NCI-H2196 (cell line): ENCODE results near the gene KMT2E.

Experiments
- DNase-seq: peaks from one replicate; lab custom pipeline; 2025; ENCODE audit not compliant: unreplicated experiment; lab: John Stamatoyannopoulos, UW

The KMT2E gene

DNA sequence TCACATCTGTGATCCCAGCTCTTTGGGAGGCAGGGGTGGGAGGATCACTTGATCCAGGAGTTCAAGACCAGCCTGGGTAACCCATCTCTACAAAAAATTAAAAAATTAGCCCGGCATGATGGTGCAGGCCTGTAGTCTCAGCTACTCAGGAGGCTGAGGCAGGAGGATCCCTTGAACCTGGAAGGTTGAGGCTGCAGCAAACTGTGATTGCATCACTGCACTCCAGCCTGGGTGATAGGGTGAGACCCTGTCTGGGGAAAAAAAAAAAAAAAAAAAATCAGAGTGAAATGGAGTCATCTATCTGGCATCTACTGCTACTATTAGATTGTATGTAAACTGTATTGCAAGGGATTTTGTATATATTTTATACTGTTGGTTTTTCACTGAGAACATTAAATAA lies 59.1 kb downstream of the KMT2E start:
- DNase-seq, result no peak

DNA sequence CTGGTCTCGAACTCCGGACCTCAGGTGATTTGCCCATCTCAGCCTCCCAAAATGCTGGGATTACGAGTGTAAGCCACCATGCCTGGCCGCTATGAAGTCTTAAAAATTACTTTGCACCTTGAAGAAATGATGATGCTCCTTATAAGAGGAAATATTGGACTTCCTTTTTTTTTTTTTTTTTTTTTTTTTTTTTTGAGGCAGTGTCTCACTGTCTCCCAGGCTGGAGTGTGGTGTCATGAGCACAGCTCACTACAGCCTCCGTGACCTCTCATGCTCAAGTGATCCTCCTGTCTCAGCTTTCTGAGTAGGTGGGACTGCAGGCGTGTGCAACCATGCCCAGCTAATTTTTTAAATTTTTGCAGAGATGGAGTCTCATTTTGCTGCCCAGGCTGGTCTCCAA lies 65.3 kb downstream of the KMT2E start:
- DNase-seq, result no peak

DNA sequence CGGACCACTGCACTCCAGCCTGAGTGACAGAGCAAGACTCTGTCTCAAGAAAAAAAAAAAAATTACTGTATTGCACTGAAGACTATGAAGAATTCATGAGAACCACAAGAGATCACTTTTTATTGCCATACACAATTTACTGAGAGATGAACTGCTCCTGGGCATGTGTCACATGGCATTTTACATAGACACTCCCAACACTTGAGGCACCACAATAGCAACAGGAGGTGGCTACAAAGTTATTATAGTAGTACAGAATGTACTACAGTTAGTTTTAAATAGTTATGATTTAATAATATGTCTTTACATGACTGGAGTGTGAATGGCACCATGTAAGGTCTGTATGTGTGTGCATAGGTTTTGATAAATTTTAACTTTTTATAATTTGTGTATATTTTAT lies 70.6 kb downstream of the KMT2E start:
- no peak for DNase-seq

DNA sequence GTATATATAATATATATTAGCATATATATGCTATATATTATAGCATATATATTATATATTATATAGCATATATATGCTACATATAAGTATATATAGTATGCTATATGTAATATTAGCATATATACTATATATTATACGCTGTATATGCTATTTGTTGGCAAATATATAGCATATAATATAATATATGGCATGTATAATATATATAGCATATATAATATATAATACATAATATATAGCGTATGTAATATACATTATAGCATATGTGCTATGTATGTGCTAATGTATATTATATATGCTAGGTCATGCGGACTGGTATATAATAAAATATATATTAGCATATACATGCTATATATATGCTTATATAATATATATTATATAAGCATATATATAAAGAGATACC lies 72.8 kb downstream of the KMT2E start:
- DNase-seq, result no peak

DNA sequence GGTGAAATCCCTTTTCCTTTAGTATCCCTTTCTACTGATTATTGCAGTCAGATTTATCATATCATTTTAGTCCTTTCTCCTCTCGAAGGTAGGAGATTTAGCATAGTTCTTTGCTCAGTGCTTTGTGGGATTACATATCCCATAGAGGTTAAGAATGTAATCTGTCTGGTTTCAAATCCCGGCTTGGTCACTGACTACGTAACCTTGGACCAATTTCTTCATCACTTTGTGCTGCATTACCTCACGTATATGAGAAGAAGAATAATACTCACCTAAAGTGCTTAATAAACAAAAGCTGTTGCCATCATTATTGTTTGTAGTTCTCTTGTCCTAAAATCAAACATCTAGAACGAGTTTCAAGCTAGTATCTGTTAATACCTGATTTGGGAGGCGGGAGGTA lies 74.0 kb downstream of the KMT2E start:
- DNase-seq, result no peak

DNA sequence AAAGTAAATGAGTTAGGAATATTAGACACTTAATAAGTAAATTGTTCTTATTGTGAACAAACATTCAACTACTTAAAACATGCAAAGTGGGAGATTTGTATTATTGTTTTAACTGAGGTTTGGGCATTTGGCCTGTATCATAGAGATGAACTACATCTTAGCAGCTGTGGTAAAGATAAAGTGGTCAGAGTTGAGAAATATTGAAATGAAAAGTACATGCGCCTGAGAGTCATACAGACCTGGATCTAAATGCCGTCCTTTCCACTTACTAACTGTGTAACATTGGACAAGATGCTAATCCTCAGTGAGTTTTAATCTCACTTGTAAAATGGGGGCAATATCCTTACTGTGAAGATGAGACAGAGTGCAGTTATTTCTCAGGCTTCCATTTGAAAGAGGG lies 74.5 kb downstream of the KMT2E start:
- DNase-seq, result no peak

DNA sequence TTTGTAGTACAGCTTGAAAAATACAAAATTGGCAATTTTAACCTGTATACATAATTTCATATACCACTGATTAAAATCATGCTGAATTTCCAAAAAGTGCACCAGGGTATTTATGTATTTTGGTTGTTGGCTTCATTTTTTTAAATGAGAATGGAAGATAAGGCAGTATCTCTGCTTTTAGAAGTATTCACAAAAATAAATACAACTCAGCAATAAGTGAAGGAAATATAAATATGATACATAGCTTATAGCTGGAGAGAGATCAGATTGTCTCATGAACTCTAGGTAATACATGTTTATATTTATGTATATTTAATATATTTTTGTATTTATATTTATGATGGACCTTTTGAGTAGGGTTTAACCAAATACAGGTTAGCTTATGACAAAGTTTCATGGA lies 81.0 kb downstream of the KMT2E start:
- DNase-seq, result no peak

DNA sequence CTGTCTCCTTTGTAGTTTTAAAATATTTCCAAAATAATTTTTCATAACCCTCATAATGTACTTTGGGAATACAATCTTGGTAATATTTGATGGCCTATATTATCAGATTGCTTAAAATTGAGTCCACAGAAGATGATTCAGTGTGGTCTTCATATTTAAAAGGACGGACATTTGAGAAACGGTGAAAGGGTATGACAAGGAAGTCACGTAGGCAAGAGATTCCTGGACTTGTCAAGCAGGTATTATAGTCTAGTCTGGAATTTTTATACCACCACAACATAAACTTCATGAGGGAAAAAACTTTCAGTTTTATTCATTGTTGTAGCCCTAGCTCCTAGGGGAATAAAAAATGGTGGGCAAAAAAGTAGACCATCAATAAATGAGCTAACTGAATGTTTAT lies 82.3 kb downstream of the KMT2E start:
- no peak for DNase-seq

DNA sequence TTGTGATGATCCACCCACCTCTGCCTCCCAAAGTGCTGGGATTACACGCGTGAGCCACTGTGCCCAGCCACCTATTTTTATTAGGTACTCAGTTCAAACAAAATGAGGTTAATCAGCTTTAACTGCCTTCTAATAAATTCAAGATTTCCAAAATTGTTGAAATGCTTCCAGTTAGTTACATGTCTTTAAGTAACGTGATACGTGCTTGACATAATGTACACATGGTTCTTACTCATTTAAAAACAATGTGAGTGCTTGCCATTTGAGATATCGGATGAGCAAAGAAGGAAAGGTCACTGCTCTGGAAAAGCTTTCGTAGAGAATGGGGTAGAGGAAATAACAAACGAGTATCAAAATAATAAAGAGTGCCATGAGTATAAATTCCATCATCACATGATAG lies 83.6 kb downstream of the KMT2E start:
- DNase-seq, result peak; percentile 54

DNA sequence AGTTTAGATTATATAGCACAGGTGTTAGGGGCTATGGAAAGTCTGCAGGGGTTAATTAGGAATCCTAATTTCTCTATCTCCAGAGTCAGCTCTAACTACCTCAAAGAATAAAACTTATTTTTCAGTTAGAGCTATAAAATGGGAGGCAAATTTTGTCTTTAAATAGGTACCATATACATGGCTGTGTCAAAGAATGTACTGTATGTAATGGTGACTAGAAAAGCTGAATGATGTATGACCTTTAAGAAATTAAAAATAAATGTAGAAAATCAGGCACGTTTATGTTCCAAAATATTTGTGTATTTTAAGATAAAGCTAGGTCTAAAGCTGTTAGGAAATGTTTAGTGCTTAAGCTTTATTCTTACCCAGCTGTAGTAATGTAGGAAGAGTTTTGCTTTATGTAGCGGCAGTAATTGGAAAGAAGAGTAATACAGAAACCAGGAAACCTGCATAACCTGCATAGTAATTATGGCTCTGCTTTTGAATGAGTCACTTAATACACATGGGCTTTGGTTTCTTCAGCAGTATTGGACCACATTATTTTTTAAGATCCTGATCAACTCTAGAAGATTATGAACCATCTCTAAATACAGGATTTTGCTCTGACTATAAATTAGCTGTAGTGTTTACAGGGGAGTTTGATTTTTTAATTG lies 85.0 kb downstream of the KMT2E start:
- no peak for DNase-seq

DNA sequence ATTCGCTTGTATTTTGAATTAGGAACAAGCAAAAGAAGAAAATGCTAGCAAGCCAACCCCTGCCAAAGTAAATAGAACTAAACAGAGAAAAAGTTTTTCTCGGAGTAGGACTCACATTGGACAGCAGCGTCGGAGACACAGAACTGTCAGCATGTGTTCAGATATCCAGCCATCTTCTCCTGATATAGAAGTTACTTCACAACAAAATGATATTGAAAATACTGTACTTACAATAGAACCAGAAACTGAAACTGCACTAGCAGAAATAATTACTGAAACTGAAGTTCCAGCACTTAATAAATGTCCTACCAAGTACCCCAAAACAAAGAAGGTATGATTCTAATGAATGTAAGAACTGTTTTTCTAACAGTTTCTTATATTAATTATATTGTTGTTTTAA lies 87.9 kb downstream of the KMT2E start:
- no peak for DNase-seq

DNA sequence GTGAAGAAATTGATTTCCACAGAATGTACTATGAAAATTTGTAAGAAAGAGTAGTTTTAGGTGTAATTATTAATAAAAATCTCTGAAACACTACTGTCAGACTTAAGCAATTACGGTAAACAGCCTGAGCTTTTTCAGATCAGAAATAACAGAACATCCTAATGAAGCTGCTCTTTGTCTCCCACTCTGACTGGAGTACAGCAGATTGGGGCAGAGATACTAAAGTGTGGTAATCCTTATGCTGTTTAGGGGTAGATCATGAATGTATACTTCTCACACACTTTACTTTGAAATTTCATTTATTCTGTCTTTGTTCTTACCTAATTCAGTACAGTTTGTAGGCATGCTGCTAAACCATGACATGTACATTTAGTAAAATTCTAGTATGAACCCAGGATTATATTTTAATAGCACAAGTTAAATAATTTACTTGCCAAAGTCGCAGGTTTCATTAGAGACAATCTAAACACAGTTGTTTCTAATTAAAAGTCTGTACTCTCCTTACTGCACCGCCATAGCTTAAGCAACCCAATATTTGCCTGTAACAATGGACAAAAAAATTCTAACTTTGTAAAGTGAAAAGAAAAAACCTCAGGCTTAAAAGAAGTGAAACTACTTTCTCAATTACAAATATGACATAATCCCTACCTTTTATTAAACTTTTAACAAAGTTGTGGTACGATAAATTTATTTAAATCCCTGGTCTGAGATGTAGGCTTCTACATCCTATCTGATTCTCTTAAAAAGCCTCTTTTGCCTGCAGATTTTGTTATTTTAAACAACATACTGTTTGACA lies 88.8 kb downstream of the KMT2E start:
- no peak for DNase-seq

DNA sequence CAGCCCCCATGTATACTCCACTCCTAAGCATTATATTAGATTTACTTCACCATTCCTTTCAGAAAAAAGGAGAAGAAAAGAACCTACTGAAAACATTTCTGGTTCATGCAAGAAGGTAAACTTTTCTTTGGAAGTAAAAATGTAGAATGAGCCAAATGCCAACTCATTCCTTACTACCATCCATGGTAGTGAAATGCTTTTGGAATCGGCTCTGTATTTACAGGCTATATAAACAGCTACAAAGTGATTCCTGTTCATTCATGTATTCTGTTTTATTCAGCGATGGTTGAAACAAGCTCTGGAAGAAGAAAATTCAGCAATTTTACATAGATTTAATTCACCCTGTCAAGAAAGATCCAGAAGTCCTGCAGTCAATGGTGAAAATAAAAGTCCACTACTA lies 91.6 kb downstream of the KMT2E start:
- no peak for DNase-seq

DNA sequence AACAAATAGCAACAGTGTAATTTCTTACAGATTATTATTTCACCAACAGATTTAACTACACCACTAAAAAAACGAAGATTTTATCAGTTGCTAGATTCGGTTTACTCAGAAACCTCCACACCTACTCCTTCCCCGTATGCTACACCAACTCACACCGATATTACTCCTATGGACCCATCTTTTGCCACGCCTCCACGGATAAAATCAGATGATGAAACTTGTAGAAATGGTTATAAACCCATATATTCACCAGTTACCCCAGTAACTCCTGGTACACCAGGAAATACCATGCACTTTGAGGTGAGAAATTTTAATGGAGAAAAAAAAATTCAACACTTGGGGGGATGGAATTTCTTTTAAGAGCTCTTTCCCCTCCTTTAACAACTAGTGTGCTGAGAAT lies 92.5 kb downstream of the KMT2E start:
- no peak for DNase-seq

DNA sequence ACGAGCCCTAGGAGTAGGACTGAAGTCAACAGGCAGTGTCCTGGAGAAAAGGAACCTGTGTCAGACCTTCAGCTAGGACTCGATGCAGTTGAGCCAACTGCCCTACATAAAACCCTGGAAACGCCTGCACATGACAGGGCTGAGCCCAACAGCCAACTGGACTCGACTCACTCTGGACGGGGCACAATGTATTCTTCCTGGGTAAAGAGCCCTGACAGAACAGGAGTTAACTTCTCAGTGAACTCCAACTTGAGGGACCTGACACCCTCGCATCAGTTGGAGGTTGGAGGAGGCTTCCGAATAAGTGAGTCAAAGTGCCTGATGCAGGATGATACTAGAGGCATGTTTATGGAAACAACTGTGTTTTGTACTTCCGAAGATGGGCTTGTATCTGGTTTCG lies 93.5 kb downstream of the KMT2E start:
- no peak for DNase-seq

DNA sequence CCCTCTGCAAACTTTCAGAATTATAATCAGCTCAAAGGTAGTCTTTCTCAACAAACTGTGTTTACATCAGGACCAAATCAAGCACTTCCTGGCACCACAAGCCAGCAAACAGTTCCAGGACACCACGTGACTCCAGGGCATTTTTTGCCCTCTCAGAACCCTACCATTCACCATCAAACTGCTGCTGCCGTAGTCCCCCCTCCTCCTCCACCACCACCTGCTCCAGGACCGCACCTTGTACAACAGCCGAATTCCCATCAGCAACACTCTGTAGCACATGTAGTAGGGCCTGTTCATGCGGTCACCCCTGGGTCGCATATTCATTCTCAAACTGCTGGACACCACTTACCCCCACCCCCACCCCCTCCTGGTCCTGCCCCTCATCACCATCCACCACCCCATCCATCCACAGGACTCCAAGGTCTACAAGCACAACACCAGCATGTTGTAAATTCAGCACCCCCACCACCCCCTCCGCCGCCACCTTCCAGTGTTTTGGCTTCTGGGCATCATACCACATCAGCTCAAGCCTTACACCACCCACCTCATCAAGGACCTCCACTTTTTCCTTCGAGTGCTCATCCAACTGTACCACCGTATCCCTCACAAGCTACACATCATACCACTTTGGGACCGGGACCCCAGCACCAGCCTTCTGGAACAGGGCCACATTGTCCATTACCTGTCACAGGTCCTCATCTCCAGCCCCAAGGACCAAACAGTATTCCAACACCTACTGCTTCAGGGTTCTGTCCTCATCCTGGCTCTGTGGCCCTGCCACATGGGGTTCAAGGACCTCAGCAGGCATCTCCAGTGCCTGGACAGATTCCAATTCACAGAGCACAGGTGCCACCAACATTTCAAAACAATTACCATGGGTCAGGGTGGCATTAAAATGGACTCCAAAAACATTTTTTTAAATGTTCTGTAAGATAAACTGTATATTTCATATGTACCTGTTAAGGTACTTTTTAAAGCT lies 98.7 kb downstream of the KMT2E start:
- no peak for DNase-seq

DNA sequence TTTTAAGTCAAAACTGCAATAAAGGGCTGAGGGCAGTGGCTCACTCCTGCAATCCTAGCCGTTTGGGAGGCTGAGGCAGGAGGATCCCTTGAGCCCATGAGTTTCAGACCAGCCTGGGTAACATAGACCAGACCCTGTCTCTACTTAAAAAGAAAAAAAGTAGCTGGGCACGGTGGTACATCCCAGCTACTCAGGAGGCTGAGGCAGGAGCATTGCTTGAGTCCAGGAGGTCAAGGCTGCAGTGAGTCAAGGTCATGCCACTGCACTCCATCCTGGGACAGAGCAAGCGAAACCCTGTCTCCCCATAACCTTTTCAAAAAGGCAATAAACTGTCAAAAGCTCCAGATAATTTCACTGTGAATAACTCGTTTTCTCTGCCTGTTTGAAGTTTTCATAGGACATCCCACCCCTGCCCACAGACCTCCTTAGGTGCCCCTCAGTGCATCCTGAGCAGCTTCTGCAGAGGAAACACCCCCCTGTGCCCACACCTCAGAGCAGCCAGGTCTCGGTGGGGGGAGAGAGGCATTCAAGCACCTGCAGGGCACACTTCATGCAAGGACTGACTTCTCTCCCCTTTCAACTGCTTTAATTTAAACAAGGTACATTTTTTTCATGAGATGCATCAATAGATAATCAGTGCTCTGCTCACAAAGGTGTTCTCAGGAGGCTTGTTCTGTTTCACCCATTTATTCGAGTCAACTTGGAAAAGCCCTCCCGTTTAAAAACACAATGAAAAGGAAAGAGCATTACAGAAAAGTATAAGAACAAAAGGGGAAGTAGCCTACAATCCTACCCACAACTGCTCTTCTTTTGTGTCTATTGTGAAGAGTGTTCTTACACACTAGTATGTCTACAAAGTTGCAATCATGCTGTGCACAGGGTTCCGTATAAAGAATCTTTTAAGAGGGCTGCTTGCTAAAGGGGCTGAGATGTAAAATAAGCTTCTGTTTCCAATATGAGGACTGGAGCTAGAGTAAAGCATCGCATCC lies 104.9 kb downstream of the KMT2E start:
- no peak for DNase-seq

DNA sequence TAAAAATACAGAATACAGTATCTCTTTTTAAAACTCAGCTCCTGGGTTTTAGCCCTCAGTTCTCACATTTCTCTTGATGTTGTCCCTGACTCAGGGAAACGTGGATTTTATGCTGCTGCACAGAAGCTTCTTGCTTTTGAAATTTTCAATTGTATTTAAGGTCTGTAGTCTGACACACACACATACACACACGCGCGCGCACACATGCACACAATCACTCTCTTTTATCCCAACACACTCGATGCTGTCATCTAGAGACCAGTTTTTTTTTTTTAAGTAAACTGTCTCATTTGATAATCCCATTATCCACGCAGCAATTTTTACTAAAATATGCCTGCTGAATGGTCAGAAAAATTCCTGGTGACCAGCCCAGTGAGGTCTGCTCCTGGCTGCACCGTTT lies 108.6 kb downstream of the KMT2E start:
- DNase-seq, result no peak

DNA sequence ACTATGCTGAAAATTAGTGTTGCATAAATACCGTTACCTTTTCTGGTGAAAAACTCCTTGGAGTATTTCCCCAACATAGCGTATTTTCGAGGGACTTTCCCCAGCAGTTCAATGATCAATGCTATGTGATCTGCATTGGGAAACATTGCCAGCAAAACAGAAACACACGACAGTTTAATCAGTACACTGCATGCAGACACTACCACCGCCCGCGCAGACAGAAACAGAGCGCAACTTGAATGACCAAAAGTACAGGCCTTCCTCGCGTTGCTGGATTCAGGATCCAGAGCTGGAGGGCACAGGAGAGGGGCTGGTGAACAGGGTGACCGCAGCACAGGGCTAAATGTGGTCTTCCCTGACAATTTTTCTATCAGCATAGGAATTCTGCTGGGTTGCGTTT lies 111.7 kb downstream of the KMT2E start:
- DNase-seq, result no peak

DNA sequence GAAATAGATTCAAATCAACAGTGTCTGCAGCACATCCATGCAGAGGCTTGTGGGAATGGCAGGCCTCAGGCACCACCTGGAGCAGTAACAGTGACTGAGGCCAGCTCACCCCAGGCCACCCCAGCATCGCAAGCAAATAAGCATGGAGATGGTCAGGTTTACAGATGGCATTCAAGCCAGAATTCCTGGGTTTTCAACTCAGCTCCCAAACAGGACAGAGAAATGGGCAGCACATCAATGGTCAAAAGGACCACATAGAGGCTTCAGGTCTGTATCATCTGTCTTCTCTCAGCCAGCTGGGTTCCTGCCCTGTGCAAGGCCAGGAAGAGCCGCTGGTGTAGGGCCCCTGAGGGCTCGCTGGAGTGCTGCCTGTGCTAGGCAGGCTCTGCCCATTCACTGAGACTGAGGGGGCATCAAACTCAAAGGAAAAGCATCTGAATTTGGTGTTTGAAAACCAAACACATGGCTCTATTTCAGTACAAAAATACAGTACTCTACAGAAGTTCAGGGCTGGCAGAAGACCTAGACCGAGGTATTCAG lies 112.5 kb downstream of the KMT2E start:
- no peak for DNase-seq
